Stimulated activated CD4-positive, alpha-beta T cell treated with anti-CD3 and anti-CD28 coated beads, Interleukin-4, amount 100 ng/mL, for 4 hours (primary cell): ENCODE data around the gene DUSP2.

Experiments
- DNase-seq, 2 experiments: peaks; one replicate each; pipeline ENCODE4 v3.0.0-alpha.2; 2020

The DUSP2 gene

GRCh38 chr2:96131152-96131812, 14.0 kb downstream of the DUSP2 start:
- DNase-seq: peak in 1 of 2 experiments; percentile 31

GRCh38 chr2:96130483-96130882, 14.8 kb downstream of the DUSP2 start:
- DNase-seq: no peak

GRCh38 chr2:96129528-96130120, 15.6 kb downstream of the DUSP2 start:
- DNase-seq: no peak

- DNase-seq: no peak
These were observed 16.8 kb downstream of the DUSP2 start for GRCh38 chr2:96128456-96128855.

GRCh38 chr2:96124406-96125265, 20.6 kb downstream of the DUSP2 start:
- no peak for DNase-seq

- no peak for DNase-seq
These were observed 21.3 kb downstream of the DUSP2 start for GRCh38 chr2:96123936-96124335.

GRCh38 chr2:96123290-96123689, 21.9 kb downstream of the DUSP2 start:
- no peak for DNase-seq

- no peak for DNase-seq
These were observed 22.8 kb downstream of the DUSP2 start for GRCh38 chr2:96122391-96122790.

- no peak for DNase-seq
These were observed 23.8 kb downstream of the DUSP2 start for GRCh38 chr2:96121414-96121813.

- no peak for DNase-seq
These were observed 24.2 kb downstream of the DUSP2 start for GRCh38 chr2:96120991-96121390.

GRCh38 chr2:96120091-96120720, 25.0 kb downstream of the DUSP2 start:
- DNase-seq: no peak

GRCh38 chr2:96119389-96119751, 25.9 kb downstream of the DUSP2 start:
- no peak for DNase-seq

- no peak for DNase-seq
These were observed 26.4 kb downstream of the DUSP2 start for GRCh38 chr2:96118698-96119388.

GRCh38 chr2:96117701-96118588, 27.3 kb downstream of the DUSP2 start:
- DNase-seq: no peak

- peak; percentile 41 to 70 for DNase-seq
These were observed 28.2 kb downstream of the DUSP2 start for GRCh38 chr2:96116879-96117533.

- DNase-seq: peak; percentile 81 to 86
These were observed 28.8 kb downstream of the DUSP2 start, which contains the start of gene ADRA2B for GRCh38 chr2:96116424-96116878. Gene ADRA2B, minus strand, starts transcription at chr2:96116571. Its CDS starts 422 bp downstream, at chr2:96116149.

- no peak for DNase-seq
These were observed 29.4 kb downstream of the DUSP2 start for GRCh38 chr2:96115631-96116423.

GRCh38 chr2:96114903-96115581, 30.2 kb downstream of the DUSP2 start:
- no peak for DNase-seq

- no peak for DNase-seq
These were observed 30.7 kb downstream of the DUSP2 start for GRCh38 chr2:96114546-96114902.

GRCh38 chr2:96113951-96114350, 31.3 kb downstream of the DUSP2 start:
- no peak for DNase-seq
